Loucy (cell line): ENCODE results near the gene HAP1.

ENCODE experiments used
- EZH2phosphoT487 ChIP-seq: fragments of 200-600 bp; IDR thresholded peaks from 2 replicates; pipeline ENCODE4 v1.6.1; 2018; ENCODE audit warnings: antibody characterized with exemption, mild to moderate bottlenecking, moderate library complexity, borderline replicate concordance
- TF ChIP-seq, protein P1 (sequence below): fragments of 200-600 bp; sonication (generic); conservative IDR thresholded peaks from 2 replicates; pipeline ENCODE4 v1.5.1; 2014; ENCODE audit warnings: mild to moderate bottlenecking, antibody characterized with exemption, low read length

DNA sequence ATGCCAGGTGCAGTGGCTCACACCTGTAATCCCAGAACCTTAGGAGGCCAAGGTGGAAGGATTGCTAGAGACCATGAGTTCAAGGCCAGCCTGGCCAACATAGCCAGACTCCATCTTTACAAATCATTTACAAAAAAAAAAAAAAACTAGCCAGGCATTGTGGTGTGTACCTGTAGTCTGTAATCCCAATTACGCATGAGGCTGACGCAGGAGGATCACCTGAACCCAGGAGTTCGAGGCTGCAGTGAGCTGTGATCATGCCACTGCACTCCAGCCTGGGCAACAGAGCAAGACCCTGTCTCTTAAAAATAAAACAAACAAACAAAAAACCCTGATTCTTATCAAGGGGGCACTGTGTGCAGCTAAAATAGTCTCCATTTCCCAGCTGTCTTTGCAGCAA lies 16.8 kb upstream of the HAP1 start:
- TF ChIP-seq, protein P1, sequence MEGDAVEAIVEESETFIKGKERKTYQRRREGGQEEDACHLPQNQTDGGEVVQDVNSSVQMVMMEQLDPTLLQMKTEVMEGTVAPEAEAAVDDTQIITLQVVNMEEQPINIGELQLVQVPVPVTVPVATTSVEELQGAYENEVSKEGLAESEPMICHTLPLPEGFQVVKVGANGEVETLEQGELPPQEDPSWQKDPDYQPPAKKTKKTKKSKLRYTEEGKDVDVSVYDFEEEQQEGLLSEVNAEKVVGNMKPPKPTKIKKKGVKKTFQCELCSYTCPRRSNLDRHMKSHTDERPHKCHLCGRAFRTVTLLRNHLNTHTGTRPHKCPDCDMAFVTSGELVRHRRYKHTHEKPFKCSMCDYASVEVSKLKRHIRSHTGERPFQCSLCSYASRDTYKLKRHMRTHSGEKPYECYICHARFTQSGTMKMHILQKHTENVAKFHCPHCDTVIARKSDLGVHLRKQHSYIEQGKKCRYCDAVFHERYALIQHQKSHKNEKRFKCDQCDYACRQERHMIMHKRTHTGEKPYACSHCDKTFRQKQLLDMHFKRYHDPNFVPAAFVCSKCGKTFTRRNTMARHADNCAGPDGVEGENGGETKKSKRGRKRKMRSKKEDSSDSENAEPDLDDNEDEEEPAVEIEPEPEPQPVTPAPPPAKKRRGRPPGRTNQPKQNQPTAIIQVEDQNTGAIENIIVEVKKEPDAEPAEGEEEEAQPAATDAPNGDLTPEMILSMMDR: no peak
- TF ChIP-seq EZH2phosphoT487: no peak
